ENCODE data around the gene MTMR2.

Gene MTMR2

GRCh38 chr11:95923728-95924413 lies at the start of gene MTMR2:
TSS of gene MTMR2 (minus strand) at chr11:95924107. CDS start at chr11:95923954, 153 bp downstream.
- DNase-seq (ENCODE audit: low read depth in 2 of 2, low spot score in 1 of 2), result peak in 1 of 2 donors; percentile 18

GRCh38 chr11:95972060-95972459 lies 48.2 kb upstream of the MTMR2 start:
- no peak for DNase-seq (ENCODE audit: low read depth in 2 of 2, low spot score in 1 of 2)

- DNase-seq (ENCODE audit: low read depth in 2 of 2, low spot score in 1 of 2), result no peak
These were observed 44.7 kb upstream of the MTMR2 start for GRCh38 chr11:95968585-95968984.

DNA sequence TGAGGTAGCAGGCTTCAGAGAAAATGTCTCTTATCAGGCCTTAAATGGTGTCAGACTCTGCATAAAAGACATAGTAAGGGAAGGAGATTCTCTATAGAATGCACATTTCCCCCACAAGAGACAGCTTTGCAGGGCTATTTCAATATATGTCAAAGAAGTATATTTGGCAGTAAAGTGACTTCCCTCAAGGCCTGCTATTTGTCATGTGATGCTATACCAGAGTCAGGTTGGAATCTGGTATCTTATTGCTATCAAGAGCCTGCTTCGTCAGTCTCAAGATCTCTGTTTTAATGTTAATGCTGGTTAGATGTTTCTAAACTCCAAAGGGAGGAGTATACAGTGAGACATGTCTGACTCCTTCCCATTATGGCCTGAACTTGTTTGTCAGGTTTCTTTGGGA lies 40.4 kb upstream of the MTMR2 start:
- DNase-seq (ENCODE audit: low read depth in 2 of 2, low spot score in 1 of 2), result no peak

- DNase-seq (ENCODE audit: low read depth in 2 of 2, low spot score in 1 of 2), result no peak
These were observed 37.9 kb upstream of the MTMR2 start for GRCh38 chr11:95961758-95962157.

DNA sequence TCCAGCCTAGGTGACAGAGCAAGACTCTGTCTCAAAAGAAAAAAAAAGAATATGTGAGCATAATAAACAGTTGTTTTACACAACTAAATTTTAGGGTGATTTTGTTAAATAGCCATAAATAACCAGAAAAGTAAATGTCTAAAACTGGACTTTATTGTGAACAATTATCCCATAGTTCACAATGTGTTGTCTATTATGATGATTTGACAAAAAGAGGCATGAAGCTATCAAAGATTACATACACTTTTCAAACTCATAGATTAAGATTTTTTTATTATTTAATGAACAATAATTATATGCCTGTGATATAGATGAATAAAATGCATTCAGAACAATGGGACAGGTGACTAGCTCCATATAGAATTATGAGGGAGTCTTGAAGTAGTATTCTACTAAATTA lies 27.0 kb upstream of the MTMR2 start:
- no peak for DNase-seq (ENCODE audit: low read depth in 2 of 2, low spot score in 1 of 2)

- no peak for DNase-seq (ENCODE audit: low read depth in 2 of 2, low spot score in 1 of 2)
These were observed 24.7 kb upstream of the MTMR2 start for GRCh38 chr11:95948637-95949036.

DNA sequence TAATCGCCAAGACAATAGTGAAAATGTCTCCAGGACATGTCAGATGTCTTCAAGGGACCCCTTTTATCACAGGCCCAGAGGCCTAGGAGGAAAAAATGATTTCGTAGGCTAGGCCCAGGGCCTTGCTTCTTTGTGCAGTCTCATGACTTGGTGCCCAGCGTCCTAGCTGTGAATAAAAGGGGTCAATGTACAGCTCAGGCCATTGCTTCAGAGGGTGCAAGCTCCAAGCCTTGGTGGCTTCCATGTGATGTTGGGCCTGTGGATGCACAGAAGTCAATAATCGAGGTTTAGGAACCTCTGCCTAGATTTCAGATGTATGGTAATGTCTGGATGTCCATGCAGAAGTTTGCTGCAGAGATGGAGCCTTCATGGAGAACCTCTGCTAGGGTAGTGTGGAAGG lies 20.7 kb upstream of the MTMR2 start:
- no peak for DNase-seq (ENCODE audit: low read depth in 2 of 2, low spot score in 1 of 2)

DNA sequence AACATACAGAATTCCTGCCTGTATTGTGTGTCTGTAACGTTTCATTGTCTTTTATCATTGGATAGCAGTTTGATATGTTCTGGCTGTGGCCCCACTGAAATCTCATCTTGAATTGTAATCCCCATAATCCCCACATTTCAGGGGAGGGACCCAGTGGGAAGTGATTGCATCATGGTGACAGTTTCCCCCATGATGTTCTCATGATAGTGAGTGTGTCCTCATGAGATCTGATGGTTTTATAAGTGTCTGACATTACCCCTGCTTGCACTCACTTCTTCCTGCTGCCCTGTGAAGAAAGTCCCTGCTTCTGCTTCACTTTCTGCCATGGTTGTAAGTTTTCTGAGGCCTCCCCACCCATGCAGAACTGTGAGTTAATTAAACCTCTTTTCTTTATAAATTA lies 19.6 kb upstream of the MTMR2 start:
- no peak for DNase-seq (ENCODE audit: low read depth in 2 of 2, low spot score in 1 of 2)

DNA sequence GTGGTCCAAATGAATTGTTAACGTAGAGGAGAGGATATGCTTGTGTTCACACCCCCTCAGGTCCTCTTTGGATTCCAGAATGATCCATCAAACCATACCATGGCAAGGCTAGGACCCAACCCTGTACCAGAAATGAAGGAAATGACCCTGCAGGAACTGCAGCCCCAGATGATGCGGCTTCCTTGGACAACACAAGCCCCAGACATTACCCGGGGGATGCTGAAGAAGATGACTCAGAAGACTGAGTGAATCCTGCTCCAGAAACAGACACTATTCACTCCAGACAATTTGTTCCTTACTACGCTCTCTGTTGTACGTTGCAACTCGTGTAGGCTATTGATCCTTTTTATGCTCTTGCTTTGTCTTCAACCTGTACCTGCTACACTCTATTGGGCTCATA lies 15.2 kb upstream of the MTMR2 start:
- no peak for DNase-seq (ENCODE audit: low read depth in 2 of 2, low spot score in 1 of 2)

DNA sequence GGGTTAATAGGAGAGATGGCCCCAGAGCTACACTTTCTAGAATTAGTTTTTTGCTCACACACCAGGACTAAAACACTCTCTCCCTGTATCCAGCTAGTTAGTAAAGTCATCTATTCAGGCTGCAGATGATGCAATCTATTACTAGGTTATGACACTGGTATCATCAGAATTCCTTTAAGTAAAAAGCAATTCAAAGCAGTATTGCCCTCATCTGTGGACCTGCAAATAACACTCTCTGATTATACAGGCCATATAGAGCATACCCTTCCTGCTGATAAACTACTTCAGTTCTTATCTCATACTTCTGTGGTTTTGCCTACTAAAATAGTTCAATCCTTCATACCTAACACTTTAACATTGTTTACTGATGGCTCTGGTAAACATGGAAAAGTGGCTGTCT lies 13.5 kb upstream of the MTMR2 start:
- DNase-seq (ENCODE audit: low read depth in 2 of 2, low spot score in 1 of 2), result no peak

GRCh38 chr11:95933594-95933993 lies 9.7 kb upstream of the MTMR2 start:
- no peak for DNase-seq (ENCODE audit: low read depth in 2 of 2, low spot score in 1 of 2)

DNA sequence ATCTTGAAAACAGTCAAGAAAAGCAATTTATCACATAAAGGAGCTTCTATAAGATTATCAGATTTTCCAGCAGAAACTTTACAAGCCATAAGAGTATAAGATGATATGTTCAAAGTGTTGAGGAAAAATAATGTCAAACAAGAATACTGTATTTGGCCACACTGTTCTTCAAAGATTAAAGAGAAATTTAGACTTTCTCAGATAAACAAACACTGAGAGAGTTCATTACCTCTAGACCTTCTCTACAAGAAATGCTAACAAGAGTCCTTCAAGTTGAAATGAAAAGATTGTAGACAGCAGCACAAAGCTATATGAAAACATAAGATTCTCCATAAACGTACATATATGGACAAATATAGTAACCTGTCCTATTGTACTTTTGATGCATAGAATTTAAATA lies 8.0 kb upstream of the MTMR2 start:
- no peak for DNase-seq (ENCODE audit: low read depth in 2 of 2, low spot score in 1 of 2)

- no peak for DNase-seq (ENCODE audit: low read depth in 2 of 2, low spot score in 1 of 2)
These were observed 7.0 kb upstream of the MTMR2 start for GRCh38 chr11:95930948-95931347.

GRCh38 chr11:95926726-95927125 lies 2.8 kb upstream of the MTMR2 start:
- DNase-seq (ENCODE audit: low read depth in 2 of 2, low spot score in 1 of 2), result no peak

- no peak for DNase-seq (ENCODE audit: low read depth in 2 of 2, low spot score in 1 of 2)
These were observed 1.1 kb upstream of the MTMR2 start for GRCh38 chr11:95925011-95925410.

- no peak for DNase-seq (ENCODE audit: low read depth in 2 of 2, low spot score in 1 of 2)
These were observed 480 bp upstream of the MTMR2 start for GRCh38 chr11:95924414-95924760.

GRCh38 chr11:95923439-95923727 lies 524 bp downstream of the MTMR2 start:
- no peak for DNase-seq (ENCODE audit: low read depth in 2 of 2, low spot score in 1 of 2)

DNA sequence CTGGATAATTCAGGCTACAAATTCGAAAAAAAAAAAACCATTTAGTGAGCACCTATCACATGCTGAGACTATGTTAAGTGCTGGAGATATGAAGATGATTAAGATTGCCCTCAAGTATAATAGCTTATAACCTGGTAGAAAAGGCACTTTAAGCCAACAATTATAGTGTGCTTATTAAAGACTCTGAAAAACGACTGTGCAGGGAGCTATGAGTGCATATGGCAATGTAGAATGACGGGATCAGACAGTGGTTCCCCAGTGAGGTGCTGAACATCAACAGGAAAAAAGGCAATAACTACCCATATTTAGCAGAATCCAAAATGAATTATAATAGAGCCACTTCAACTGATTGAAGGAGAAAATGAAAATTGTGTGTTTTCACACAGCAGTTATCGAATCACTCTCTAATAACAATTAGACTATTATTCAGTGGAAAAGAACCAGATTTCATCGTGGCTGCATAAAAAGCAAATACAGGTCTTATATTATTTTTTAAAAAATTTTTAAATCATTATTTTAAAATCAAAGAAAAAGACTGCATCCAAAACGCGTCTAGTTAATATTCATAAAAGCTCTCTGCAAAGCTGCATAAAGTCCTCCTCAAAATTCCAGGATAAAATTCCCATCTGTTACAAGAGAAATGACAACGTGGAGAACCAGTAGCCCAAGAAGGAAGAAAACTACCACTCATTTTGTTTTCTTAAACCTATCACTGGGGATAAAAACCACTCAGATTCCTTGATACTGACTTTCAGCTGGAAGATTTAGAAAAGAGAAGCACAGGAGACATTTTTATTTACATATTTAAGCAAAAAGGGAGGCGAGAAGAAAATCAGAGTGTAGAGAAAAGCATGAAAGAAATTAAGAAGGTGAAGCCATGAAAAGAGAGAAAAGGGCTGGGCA lies 1.1 kb downstream of the MTMR2 start:
- no peak for DNase-seq (ENCODE audit: low read depth in 2 of 2, low spot score in 1 of 2)

DNA sequence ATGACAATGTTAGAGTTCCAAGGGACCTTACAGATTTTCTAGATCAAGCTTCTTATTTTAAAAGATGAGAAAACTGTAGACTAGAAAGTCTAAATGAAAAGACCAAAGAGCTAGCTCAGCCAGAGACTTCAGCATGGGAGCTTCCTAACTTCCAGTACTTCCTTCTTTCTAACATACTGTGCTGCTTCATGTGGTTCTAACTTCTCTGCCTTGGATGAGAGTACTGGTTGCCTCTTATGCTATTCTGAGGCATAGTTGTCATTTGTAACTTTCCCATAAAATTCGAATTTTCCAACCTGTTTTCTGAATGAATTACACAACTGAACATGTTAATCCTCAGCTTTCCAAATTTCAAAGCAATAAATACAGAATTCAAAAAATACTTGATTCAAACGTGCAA lies 1.8 kb downstream of the MTMR2 start:
- no peak for DNase-seq (ENCODE audit: low read depth in 2 of 2, low spot score in 1 of 2)

GRCh38 chr11:95920460-95921105 lies 3.3 kb downstream of the MTMR2 start:
- DNase-seq (ENCODE audit: low read depth in 2 of 2, low spot score in 1 of 2), result no peak

- no peak for DNase-seq (ENCODE audit: low read depth in 2 of 2, low spot score in 1 of 2)
These were observed 4.4 kb downstream of the MTMR2 start for GRCh38 chr11:95919514-95919913.

Data from stimulated activated CD8-positive, alpha-beta memory T cell treated with anti-CD3 and anti-CD28 coated beads, Interleukin-4, amount 100 ng/mL, for 1 hour (primary cell).